Left ventricle myocardium inferior (tissue), 1 donor: Measurements from ENCODE around the gene MRTFB. TPM values are rescaled to one million over a fixed set of nuclear protein-coding genes. Genes with fewer than 3 reads are reported as not detected.
"Not testable (repeated sequence)": the region's sequence is repeated elsewhere in the genome, so short reads cannot be mapped to it uniquely, and the experiment has no call there.

Experiments used
- DNase-seq: peaks from one replicate; pipeline ENCODE4 v3.0.0-alpha.2; 2020
- H3K27ac ChIP-seq: fragments of 200-600 bp; replicated peaks from 2 replicates; pipeline ENCODE4 v1.8.0; 2021
- H3K27me3 ChIP-seq: fragments of 200-600 bp; 2 replicates; pipeline ENCODE4 v1.8.0; 2021; ENCODE audit warnings: low read depth
- H3K36me3 ChIP-seq: fragments of 200-600 bp; 2 replicates; pipeline ENCODE4 v1.8.0; 2021
- H3K4me1 ChIP-seq: fragments of 200-600 bp; 2 replicates; pipeline ENCODE4 v1.8.0; 2021
- H3K4me3 ChIP-seq: fragments of 200-600 bp; 2 replicates; pipeline ENCODE4 v1.8.0; 2021; ENCODE audit warnings: mild to moderate bottlenecking, moderate library complexity
- H3K9me3 ChIP-seq: fragments of 200-600 bp; replicated peaks from 2 replicates; pipeline ENCODE4 v1.8.0; 2021
- CTCF ChIP-seq: fragments of 200-600 bp; IDR thresholded peaks from 2 replicates; pipeline ENCODE4 v1.8.0; 2021; ENCODE audit warnings: antibody characterized with exemption, mild to moderate bottlenecking, borderline replicate concordance
- intact Hi-C: fragments of 100-400 bp; cut with micrococcal nuclease; formaldehyde crosslinking; loops from one replicate; pipeline ENCODE4 v1.11.0; 2022
- total RNA-seq: library from RNA; stranded (reverse); fragmentation: NEBNext Ultra II Directional; extraction: Animal tissue kit (Norgen Biotek cat#: 25700); gene quantifications from one replicate; pipeline ENCODE4 v1.2.1, GENCODE V29; 2021
- donor health status: DM: no; HTN: yes; CAD: no; lungs with severe emphysema.

The MRTFB gene
- total RNA-seq, 1 donor from 2014 or later = 24.3 TPM

GRCh38 chr16:14182999-14183398 is 111.9 kb downstream of the MRTFB start:
- TF ChIP-seq CTCF = no peak
- DNase-seq = no peak
- Histone ChIP-seq H3K36me3 (no peaks in the 10 kb centered on the region), H3K27ac (peak overlapping the region; percentile 83), H3K4me3 (no peak overlapping the region), H3K27me3 (no peaks in the 10 kb centered on the region), H3K9me3 (no peaks in the 10 kb centered on the region), H3K4me1 (peaks cover 78% of the 10 kb centered on the region)
- intact Hi-C loops = loop anchor here (10.0 kb wide), 2 partner anchors 168 to 248 kb away; no protein-coding TSS in a partner anchor

- not testable (repeated sequence) for H3K27me3 ChIP-seq, H3K9me3 ChIP-seq, DNase-seq, H3K36me3 ChIP-seq, H3K4me3 ChIP-seq
- peaks cover 88% of the 10 kb centered on the region for H3K4me1 ChIP-seq
- peak overlapping the region; percentile 83 for H3K27ac ChIP-seq
- intact Hi-C loops = loop anchor here (10.0 kb wide), 2 partner anchors 169 to 249 kb away; no protein-coding TSS in a partner anchor
Observed at GRCh38 chr16:14183962-14184361, 112.8 kb downstream of the MRTFB start.

- intact Hi-C loops = loop anchor here (10.0 kb wide), 2 partner anchors 171 to 251 kb away; no protein-coding TSS in a partner anchor
- H3K4me1 ChIP-seq = peaks cover 96% of the 10 kb centered on the region
- H3K4me3 ChIP-seq = peak overlapping the region; percentile 62
- H3K9me3 ChIP-seq = no peaks in the 10 kb centered on the region
- peak overlapping the region; percentile 83 for H3K27ac ChIP-seq
- no peaks in the 10 kb centered on the region for H3K36me3 ChIP-seq
- peak; percentile 65 for TF ChIP-seq CTCF
- H3K27me3 ChIP-seq = no peaks in the 10 kb centered on the region
- DNase-seq = peak; percentile 31
Observed at GRCh38 chr16:14186007-14186794, 115.1 kb downstream of the MRTFB start.

- H3K4me1 ChIP-seq = peaks cover 93% of the 10 kb centered on the region
- H3K36me3 ChIP-seq = no peaks in the 10 kb centered on the region
- no peak for TF ChIP-seq CTCF
- H3K9me3 ChIP-seq = no peaks in the 10 kb centered on the region
- peak overlapping the region; percentile 62 for H3K4me3 ChIP-seq
- H3K27me3 ChIP-seq = no peaks in the 10 kb centered on the region
- no peak for DNase-seq
- peak overlapping the region; percentile 83 for H3K27ac ChIP-seq
- intact Hi-C loops = loop anchor here (10.0 kb wide), 2 partner anchors 172 to 252 kb away; no protein-coding TSS in a partner anchor
Observed at GRCh38 chr16:14186795-14187221, 115.7 kb downstream of the MRTFB start.

GRCh38 chr16:14187517-14188338 is 116.6 kb downstream of the MRTFB start:
- no peak for TF ChIP-seq CTCF
- Histone ChIP-seq H3K36me3 (no peaks in the 10 kb centered on the region), H3K4me3 (peak overlapping the region; percentile 62), H3K27ac (peak overlapping the region; percentile 83), H3K4me1 (peaks cover 93% of the 10 kb centered on the region), H3K9me3 (no peaks in the 10 kb centered on the region), H3K27me3 (no peaks in the 10 kb centered on the region)
- DNase-seq = no peak
- intact Hi-C loops = loop anchor here (10.0 kb wide), 2 partner anchors 173 to 253 kb away; no protein-coding TSS in a partner anchor
